HepG2 (cell line): ENCODE results near the gene TMEM171.

Experiments used
- CEBPB ChIP-seq: IDR thresholded peaks from 2 replicates; pipeline ENCODE4 v1.6.1; 2011; ENCODE audit warnings: low read depth, low read length, improper control_type of control experiment, borderline replicate concordance
- CTCF ChIP-seq: sonication (generic); formaldehyde crosslinking; IDR thresholded peaks from 2 replicates; pipeline ENCODE4 v1.5.0; 2020; ENCODE audit warnings: mild to moderate bottlenecking, missing genetic modification reagents, moderate library complexity
- EZH2 ChIP-seq: conservative IDR thresholded peaks from 2 replicates; pipeline ENCODE4 v1.6.1; 2012; ENCODE audit warnings: mild to moderate bottlenecking, low read depth, low read length, moderate library complexity
- HDAC1 ChIP-seq: sonication (generic); formaldehyde crosslinking; IDR thresholded peaks from 2 replicates; pipeline ENCODE4 v1.5.1; 2020; ENCODE audit warnings: mild to moderate bottlenecking, missing genetic modification reagents
- HOXA9 ChIP-seq: sonication (generic); formaldehyde crosslinking; IDR thresholded peaks from 2 replicates; pipeline ENCODE4 v1.8.1; 2022; ENCODE audit warnings: missing genetic modification reagents, mild to moderate bottlenecking, moderate library complexity, borderline replicate concordance
- POLR2A ChIP-seq, 2 experiments: IDR thresholded peaks; 2 replicates each; pipeline ENCODE4 v1.6.1; 2011; ENCODE audit warnings: low read depth in 2 of 2, low read length in 2 of 2, mild to moderate bottlenecking in 1 of 2, moderate library complexity in 1 of 2; ENCODE audit not compliant: insufficient read depth in 1 of 2
- POLR2AphosphoS5 ChIP-seq: IDR thresholded peaks from 2 replicates; pipeline ENCODE4 v1.6.1; 2012; ENCODE audit warnings: low read depth, low read length
- PRDM15 ChIP-seq: sonication (generic); formaldehyde crosslinking; IDR thresholded peaks from 2 replicates; pipeline ENCODE4 v1.4.0; 2020; ENCODE audit warnings: missing genetic modification reagents
- ZFX ChIP-seq: sonication (generic); formaldehyde crosslinking; IDR thresholded peaks from 2 replicates; pipeline ENCODE4 v1.4.0; 2020; ENCODE audit warnings: mild to moderate bottlenecking, low read depth, missing genetic modification reagents, moderate library complexity
- ZNF512 ChIP-seq: sonication (generic); formaldehyde crosslinking; IDR thresholded peaks from 2 replicates; pipeline ENCODE4 v1.4.0; 2020; ENCODE audit warnings: mild to moderate bottlenecking, missing genetic modification reagents

GRCh38 chr5:73137563-73138530, 17.5 kb downstream of the TMEM171 start:
- TF ChIP-seq HOXA9 (CRISPR knock-in tag) = no peak
- TF ChIP-seq EZH2 = no peak
- no peak for TF ChIP-seq HDAC1
- TF ChIP-seq CTCF (CRISPR knock-in tag) = no peak
- no peak for TF ChIP-seq POLR2AphosphoS5
- no peak for TF ChIP-seq POLR2A (IDR thresholded peaks at IDR 0.05; ENCODE audit: insufficient read depth in 1 of 2, low read depth in 2 of 2, low read length in 2 of 2)
- TF ChIP-seq CEBPB = no peak
- TF ChIP-seq PRDM15 (CRISPR knock-in tag) = no peak
- no peak for TF ChIP-seq ZFX (CRISPR knock-in tag)
- TF ChIP-seq ZNF512 (CRISPR knock-in tag) = no peak
